WTC11 (cell line): ENCODE measurements around the gene ERC2. TPM values are rescaled to one million over a fixed set of nuclear protein-coding genes. Genes with fewer than 3 reads are reported as not detected.

ENCODE experiments used
- ATAC-seq: fragments of 200-7000 bp; cut with Tn5 transposase; 2 replicates; pipeline ENCODE4 v1.10.0; 2021; ENCODE audit warnings: mild to moderate bottlenecking, moderate library complexity
- CTCF ChIA-PET: fragments of 300-600 bp; sonication (Branson Sonifier 250); formaldehyde crosslinking; loops from one replicate; lab custom pipeline; 2021; ENCODE audit warnings: antibody characterized with exemption; lab: Charles Lee
- POLR2A ChIA-PET: fragments of 350-600 bp; sonication (Branson Sonifier 250); formaldehyde crosslinking; loops from one replicate; lab custom pipeline; 2021; ENCODE audit warnings: antibody characterized with exemption; lab: Charles Lee
- DNase-seq: peaks from one replicate; pipeline ENCODE4 v3.0.0; 2021; ENCODE audit warnings: low spot score
- H3K27ac Mint-ChIP-seq: 2 replicates; pipeline ENCODE4 v1.8.0; 2021; ENCODE audit warnings: mixed read lengths
- H3K27me3 Mint-ChIP-seq: 2 replicates; pipeline ENCODE4 v1.8.0; 2021; ENCODE audit warnings: low read depth, mild to moderate bottlenecking, moderate library complexity, mixed read lengths
- H3K36me3 Mint-ChIP-seq: 2 replicates; pipeline ENCODE4 v1.8.0; 2021; ENCODE audit warnings: mixed read lengths
- H3K4me1 Mint-ChIP-seq: 2 replicates; pipeline ENCODE4 v1.8.0; 2022; ENCODE audit warnings: mixed read lengths
- H3K4me3 Mint-ChIP-seq: 2 replicates; pipeline ENCODE4 v1.8.0; 2021; ENCODE audit warnings: mild to moderate bottlenecking, moderate library complexity, mixed read lengths
- H3K9me3 Mint-ChIP-seq: 2 replicates; pipeline ENCODE4 v1.8.0; 2021; ENCODE audit warnings: mixed read lengths
- CREM ChIP-seq: sonication (generic); formaldehyde crosslinking; IDR thresholded peaks from 2 replicates; pipeline ENCODE4 v1.8.1; 2022; ENCODE audit warnings: mild to moderate bottlenecking, missing genetic modification reagents, moderate library complexity
- E2F4 ChIP-seq: sonication (generic); formaldehyde crosslinking; IDR thresholded peaks from 2 replicates; pipeline ENCODE4 v1.8.1; 2022; ENCODE audit warnings: low read depth, mild to moderate bottlenecking, moderate library complexity, missing genetic modification reagents, borderline replicate concordance
- E2F5 ChIP-seq: sonication (generic); formaldehyde crosslinking; IDR thresholded peaks from 2 replicates; pipeline ENCODE4 v1.8.1; 2022; ENCODE audit warnings: mild to moderate bottlenecking, moderate library complexity, missing genetic modification reagents
- ESRRA ChIP-seq: sonication (generic); formaldehyde crosslinking; IDR thresholded peaks from 2 replicates; pipeline ENCODE4 v1.8.1; 2022; ENCODE audit warnings: mild to moderate bottlenecking, missing genetic modification reagents, borderline replicate concordance
- IRF2 ChIP-seq: sonication (generic); formaldehyde crosslinking; IDR thresholded peaks from 2 replicates; pipeline ENCODE4 v1.8.0; 2022; ENCODE audit warnings: low read depth, missing genetic modification reagents, borderline replicate concordance
- NFE2L1 ChIP-seq: sonication (generic); formaldehyde crosslinking; IDR thresholded peaks from 2 replicates; pipeline ENCODE4 v1.8.1; 2023; ENCODE audit warnings: missing genetic modification reagents
- NR2C2 ChIP-seq: sonication (generic); formaldehyde crosslinking; IDR thresholded peaks from 2 replicates; pipeline ENCODE4 v1.8.0; 2022; ENCODE audit warnings: mild to moderate bottlenecking, missing genetic modification reagents
- PRDM15 ChIP-seq: sonication (generic); formaldehyde crosslinking; IDR thresholded peaks from 2 replicates; pipeline ENCODE4 v1.8.0; 2022; ENCODE audit warnings: missing genetic modification reagents
- PRRX2 ChIP-seq: fragments of 250-450 bp; sonication (Bioruptor Pico); IDR thresholded peaks from 2 replicates; pipeline ENCODE4 v1.8.0; 2021; ENCODE audit warnings: mild to moderate bottlenecking
- TEAD4 ChIP-seq: sonication (generic); formaldehyde crosslinking; IDR thresholded peaks from 2 replicates; pipeline ENCODE4 v1.8.0; 2022; ENCODE audit warnings: mild to moderate bottlenecking, missing genetic modification reagents
- ZNF138 ChIP-seq: sonication (generic); formaldehyde crosslinking; conservative IDR thresholded peaks from 2 replicates; pipeline ENCODE4 v1.8.1; 2022; ENCODE audit warnings: mild to moderate bottlenecking, moderate library complexity, missing genetic modification reagents
- ZNF423 ChIP-seq: fragments of 250-450 bp; sonication (Bioruptor Pico); IDR thresholded peaks from 2 replicates; pipeline ENCODE4 v2.1.2; 2022; ENCODE audit warnings: mild to moderate bottlenecking, moderate library complexity
- ZSCAN18 ChIP-seq: fragments of 250-450 bp; sonication (Bioruptor Pico); IDR thresholded peaks from 2 replicates; pipeline ENCODE4 v2.1.2; 2022; ENCODE audit warnings: mild to moderate bottlenecking, moderate library complexity
- total RNA-seq: library from RNA; stranded (reverse); gene quantifications from 3 replicates; pipeline ENCODE4 v1.2.3, GENCODE V29; 2021
- TF ChIP-seq, protein P1 (sequence below): sonication (generic); formaldehyde crosslinking; IDR thresholded peaks from 2 replicates; pipeline ENCODE4 v1.8.0; 2022; ENCODE audit warnings: mild to moderate bottlenecking, missing genetic modification reagents
- TF ChIP-seq, protein P2 (sequence below): fragments of 200-600 bp; IDR thresholded peaks from 2 replicates; pipeline ENCODE4 v1.8.0; 2022; ENCODE audit warnings: antibody characterized with exemption

ERC2 gene
- total RNA-seq, 1 experiment from 2014 or later = 23.5 TPM

DNA sequence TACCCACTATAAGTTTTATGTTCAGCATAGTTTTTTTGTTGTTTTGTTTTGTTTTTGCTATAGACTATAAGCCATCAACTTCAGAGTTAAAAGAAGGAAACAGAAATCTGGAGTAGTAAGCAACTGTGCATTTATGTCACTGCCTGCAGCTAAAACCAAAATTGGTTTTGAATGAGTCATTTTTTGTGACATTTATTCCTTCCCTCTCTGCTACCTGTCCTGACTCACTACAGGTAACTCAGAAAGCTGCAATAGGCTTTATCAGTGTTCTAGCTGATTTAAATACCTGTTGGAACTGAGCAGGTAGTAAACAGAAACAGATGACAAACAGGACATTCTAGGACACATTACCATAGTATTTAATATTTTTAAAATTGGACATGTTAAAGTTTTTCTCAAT lies 587.9 kb downstream of the ERC2 start:
- no peaks in the 10 kb centered on the region for H3K36me3 Mint-ChIP-seq
- H3K9me3 Mint-ChIP-seq = no peaks in the 10 kb centered on the region
- DNase-seq (no peak), ATAC-seq (no peak)
- peaks cover 43% of the 10 kb centered on the region for H3K4me1 Mint-ChIP-seq
- H3K27ac Mint-ChIP-seq = no peak overlapping the region
- no peak overlapping the region for H3K4me3 Mint-ChIP-seq
- no peaks in the 10 kb centered on the region for H3K27me3 Mint-ChIP-seq
- no peak for TF ChIP-seq TEAD4 (CRISPR knock-in tag)
- ChIA-PET CTCF (no interaction called here), POLR2A (no interaction called here)

DNA sequence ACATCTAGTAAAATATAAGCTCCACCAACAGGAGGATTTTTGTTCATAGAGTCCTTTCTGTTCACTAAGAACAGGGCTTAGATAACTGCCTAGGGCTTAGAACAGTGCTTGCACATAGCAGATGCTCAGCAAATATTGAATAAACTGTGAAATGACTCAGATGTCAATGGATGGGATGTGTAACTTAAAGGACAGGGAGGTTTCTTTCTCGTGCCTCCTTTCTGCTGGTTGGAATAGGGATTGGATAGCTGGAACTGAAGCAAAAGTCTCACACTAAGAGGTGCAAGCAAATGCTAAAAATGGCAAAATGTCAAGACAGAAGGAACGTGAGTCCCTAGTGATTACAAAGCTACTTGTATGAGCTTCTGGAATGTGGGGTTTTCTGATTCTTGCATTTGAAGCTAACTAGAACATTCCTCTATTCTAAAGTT lies 588.4 kb downstream of the ERC2 start:
- no peaks in the 10 kb centered on the region for H3K36me3 Mint-ChIP-seq
- POLR2A ChIA-PET = no interaction called here
- H3K4me1 Mint-ChIP-seq = peaks cover 39% of the 10 kb centered on the region
- no peak overlapping the region for H3K27ac Mint-ChIP-seq
- no peak overlapping the region for H3K4me3 Mint-ChIP-seq
- no peaks in the 10 kb centered on the region for H3K27me3 Mint-ChIP-seq
- TF ChIP-seq ZNF423 (CRISPR knock-in tag) (no peak), NFE2L1 (CRISPR knock-in tag) (no peak), IRF2 (no peak), E2F5 (CRISPR knock-in tag) (no peak), E2F4 (no peak)
- TF ChIP-seq, all 79 proteins: peak for 0
- H3K9me3 Mint-ChIP-seq = no peaks in the 10 kb centered on the region
- no peak for ATAC-seq
- DNase-seq = no peak
- CTCF ChIA-PET = no interaction called here

DNA sequence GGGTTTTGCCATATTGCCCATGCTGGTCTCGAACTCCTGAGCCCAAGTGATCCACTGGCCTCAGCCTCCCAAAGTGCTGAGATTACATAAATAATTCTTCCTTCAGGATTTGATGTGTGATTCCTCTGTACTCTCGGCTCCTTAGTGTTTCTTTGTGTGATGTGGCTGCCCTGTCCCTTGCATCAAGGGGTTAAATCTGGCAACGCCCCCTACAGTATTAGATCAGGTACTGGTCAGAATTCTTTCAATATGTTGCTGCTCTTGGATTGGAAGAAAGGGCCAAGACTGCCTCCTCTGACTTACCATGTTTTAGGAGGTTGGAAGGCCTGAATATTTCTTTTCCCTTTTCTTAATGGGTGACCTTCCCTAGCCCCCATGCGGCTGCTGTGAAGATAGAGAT lies 590.6 kb downstream of the ERC2 start:
- POLR2A ChIA-PET = no interaction called here
- Mint-ChIP-seq H3K36me3 (no peaks in the 10 kb centered on the region), H3K27ac (no peak overlapping the region)

GRCh38 chr3:55876560-55876959 lies 591.7 kb downstream of the ERC2 start:
- no peak overlapping the region for H3K4me3 Mint-ChIP-seq
- TF ChIP-seq PRRX2 (CRISPR knock-in tag) (no peak), CREM (CRISPR knock-in tag) (no peak), NR2C2 (CRISPR knock-in tag) (no peak), ZNF138 (CRISPR knock-in tag) (no peak), ZSCAN18 (no peak), PRDM15 (CRISPR knock-in tag) (no peak)
- TF ChIP-seq, protein P1, sequence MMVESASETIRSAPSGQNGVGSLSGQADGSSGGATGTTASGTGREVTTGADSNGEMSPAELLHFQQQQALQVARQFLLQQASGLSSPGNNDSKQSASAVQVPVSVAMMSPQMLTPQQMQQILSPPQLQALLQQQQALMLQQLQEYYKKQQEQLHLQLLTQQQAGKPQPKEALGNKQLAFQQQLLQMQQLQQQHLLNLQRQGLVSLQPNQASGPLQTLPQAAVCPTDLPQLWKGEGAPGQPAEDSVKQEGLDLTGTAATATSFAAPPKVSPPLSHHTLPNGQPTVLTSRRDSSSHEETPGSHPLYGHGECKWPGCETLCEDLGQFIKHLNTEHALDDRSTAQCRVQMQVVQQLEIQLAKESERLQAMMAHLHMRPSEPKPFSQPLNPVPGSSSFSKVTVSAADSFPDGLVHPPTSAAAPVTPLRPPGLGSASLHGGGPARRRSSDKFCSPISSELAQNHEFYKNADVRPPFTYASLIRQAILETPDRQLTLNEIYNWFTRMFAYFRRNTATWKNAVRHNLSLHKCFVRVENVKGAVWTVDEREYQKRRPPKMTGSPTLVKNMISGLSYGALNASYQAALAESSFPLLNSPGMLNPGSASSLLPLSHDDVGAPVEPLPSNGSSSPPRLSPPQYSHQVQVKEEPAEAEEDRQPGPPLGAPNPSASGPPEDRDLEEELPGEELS (CRISPR knock-in tag) = no peak

More for the DNA sequence above, 590.6 kb downstream of the ERC2 start:
- DNase-seq = no peak
- Mint-ChIP-seq H3K4me1 (peaks cover 39% of the 10 kb centered on the region), H3K9me3 (no peaks in the 10 kb centered on the region), H3K27me3 (no peaks in the 10 kb centered on the region), H3K4me3 (no peak overlapping the region)
- TF ChIP-seq ESRRA = no peak
- TF ChIP-seq, protein P2, sequence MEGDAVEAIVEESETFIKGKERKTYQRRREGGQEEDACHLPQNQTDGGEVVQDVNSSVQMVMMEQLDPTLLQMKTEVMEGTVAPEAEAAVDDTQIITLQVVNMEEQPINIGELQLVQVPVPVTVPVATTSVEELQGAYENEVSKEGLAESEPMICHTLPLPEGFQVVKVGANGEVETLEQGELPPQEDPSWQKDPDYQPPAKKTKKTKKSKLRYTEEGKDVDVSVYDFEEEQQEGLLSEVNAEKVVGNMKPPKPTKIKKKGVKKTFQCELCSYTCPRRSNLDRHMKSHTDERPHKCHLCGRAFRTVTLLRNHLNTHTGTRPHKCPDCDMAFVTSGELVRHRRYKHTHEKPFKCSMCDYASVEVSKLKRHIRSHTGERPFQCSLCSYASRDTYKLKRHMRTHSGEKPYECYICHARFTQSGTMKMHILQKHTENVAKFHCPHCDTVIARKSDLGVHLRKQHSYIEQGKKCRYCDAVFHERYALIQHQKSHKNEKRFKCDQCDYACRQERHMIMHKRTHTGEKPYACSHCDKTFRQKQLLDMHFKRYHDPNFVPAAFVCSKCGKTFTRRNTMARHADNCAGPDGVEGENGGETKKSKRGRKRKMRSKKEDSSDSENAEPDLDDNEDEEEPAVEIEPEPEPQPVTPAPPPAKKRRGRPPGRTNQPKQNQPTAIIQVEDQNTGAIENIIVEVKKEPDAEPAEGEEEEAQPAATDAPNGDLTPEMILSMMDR = peak; percentile 57
- CTCF ChIA-PET = interaction anchor here (0.7 to 1.2 kb wide), 3 partner anchors 18 to 1048 kb away, joined by 3 to 5 read pairs (median 3); no protein-coding TSS in a partner anchor
- ATAC-seq = peak; percentile 86

More at GRCh38 chr3:55876560-55876959, 591.7 kb downstream of the ERC2 start:
- no peaks in the 10 kb centered on the region for H3K36me3 Mint-ChIP-seq
- ATAC-seq (no peak), DNase-seq (no peak)
- H3K4me1 Mint-ChIP-seq = peaks cover 29% of the 10 kb centered on the region
- H3K9me3 Mint-ChIP-seq = no peaks in the 10 kb centered on the region
- ChIA-PET CTCF (interaction anchor here (1.0 to 1.2 kb wide), 2 partner anchors 21 to 155 kb away, joined by 3 to 4 read pairs; no protein-coding TSS in a partner anchor), POLR2A (no interaction called here)
- H3K27me3 Mint-ChIP-seq = no peaks in the 10 kb centered on the region
- no peak overlapping the region for H3K27ac Mint-ChIP-seq
